HG02943 (cell line): ENCODE data around the gene PDE9A.

ENCODE experiments used
- ATAC-seq: cut with Tn5 transposase; IDR thresholded peaks from one replicate; pipeline ENCODE4 v1.9.1; 2021; ENCODE audit warnings: mild to moderate bottlenecking, low read depth, moderate library complexity; ENCODE audit not compliant: unreplicated experiment

The PDE9A gene

DNA sequence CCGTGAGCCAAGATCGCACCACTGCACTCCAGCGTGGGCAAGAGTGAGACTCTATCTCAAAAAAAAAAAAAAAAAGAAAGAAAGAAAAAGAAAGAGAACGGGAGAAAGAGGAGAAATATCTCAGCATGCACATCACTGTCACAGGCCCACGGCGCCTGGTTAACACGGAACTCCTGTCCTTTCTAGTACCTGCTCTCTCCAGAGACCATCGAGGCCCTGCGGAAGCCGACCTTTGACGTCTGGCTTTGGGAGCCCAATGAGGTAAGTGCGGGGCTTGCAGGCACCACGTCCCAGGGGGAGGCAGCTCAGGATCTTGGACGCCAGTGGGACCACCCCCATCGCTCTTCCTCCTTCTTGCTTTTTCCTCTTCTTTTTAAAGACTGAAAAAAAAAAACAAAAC lies 100.4 kb downstream of the PDE9A start:
- no peak for ATAC-seq

DNA sequence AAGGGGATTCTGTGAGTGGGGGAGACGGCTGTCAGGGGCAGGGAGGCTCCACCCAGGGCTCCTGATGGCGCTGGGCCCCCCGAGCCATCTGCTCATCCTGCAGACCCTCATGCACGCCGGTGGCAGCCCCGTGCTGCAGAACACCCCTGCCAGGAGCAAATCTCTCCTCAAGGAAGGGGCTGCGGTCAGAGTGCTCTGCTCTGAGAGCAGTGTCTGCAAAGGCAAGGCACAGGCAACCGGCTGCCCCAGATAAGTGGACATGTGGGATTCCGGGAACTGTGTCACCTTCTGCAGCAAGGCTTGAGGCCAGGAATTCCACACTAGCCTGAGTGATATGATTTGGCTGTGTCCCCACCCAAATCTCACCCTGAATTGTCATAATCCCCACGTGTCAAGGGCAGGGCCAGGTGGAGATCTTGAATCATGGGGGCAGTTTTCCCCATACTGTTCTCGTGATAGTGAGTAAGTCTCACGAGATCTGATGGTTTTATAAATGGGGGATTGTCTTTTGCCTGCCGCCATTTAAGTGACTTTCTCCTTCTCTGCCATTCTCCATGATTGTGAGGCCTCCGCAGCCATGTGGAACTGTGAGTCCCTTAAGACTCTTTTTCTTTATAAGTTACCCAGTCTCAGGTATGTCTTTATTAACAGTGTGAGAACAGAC lies 101.0 kb downstream of the PDE9A start:
- no peak for ATAC-seq

DNA sequence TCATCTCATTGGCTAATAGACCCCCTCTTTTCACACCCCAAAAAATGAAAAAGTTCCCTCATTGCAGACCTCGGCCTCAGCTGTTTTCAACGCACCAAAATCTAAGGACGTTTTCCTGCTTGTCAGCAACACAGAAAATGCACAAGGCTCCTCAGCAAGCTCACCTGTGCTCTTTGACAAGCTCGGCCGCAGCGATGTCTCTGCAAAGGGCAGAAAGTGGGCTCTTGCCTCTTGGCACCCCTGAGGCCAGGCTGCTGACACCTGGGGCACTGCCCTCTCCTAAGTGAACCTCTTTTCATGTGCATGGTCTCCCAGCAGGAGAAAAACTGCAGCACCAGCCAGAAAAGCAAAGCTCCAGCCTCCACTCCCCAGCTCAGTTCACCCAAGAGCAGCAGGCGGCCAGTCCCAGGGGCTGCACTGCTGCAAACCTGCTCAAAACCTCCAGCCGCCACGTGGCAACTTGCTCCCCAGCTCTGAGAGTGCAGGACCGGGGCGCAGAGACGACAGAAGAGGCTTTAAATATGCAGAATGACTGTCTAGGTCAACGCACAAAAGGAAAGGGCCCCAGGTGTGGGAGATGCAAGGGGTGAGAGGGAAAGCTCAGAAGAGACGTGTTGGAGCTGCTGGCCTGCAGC lies 101.7 kb downstream of the PDE9A start:
- no peak for ATAC-seq

DNA sequence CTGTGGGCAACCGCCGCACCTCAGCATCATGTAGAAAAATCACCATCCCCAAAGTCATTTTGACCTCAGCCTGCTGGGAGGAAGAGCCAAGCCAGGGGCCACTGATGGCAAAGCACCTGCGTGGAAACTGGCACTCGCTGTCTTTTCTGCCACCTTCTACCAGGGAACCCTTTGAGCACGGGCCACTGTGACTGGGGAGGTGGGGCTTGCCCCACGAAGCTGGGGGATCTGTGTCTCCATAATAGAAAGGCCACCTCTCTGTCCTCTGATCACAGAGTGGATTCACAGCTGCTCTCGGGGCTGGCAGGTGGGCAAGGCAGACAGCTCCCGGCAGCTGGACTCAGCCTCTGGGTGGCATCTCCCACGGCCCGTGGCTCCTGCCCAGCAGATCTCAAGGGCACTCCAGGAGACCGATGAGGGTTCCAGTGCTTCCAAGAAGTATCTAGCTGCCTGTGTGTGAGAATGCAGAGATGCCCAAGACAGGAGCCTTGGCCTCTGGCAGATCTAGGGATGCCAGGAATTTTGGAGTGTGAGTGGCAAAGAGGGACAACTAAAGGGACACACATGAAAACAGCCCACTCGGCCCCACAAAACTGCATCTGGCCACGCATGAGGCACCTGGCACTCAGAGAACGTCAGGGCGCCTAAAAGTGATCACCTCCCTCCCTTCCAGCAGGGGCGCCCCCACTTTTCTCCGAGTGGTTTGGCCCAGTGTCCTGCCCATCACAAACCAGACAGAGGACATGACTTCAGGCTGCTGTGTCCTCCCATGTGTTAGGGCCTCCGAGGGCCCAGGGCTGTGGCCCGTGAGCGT lies 102.6 kb downstream of the PDE9A start:
- ATAC-seq: no peak

DNA sequence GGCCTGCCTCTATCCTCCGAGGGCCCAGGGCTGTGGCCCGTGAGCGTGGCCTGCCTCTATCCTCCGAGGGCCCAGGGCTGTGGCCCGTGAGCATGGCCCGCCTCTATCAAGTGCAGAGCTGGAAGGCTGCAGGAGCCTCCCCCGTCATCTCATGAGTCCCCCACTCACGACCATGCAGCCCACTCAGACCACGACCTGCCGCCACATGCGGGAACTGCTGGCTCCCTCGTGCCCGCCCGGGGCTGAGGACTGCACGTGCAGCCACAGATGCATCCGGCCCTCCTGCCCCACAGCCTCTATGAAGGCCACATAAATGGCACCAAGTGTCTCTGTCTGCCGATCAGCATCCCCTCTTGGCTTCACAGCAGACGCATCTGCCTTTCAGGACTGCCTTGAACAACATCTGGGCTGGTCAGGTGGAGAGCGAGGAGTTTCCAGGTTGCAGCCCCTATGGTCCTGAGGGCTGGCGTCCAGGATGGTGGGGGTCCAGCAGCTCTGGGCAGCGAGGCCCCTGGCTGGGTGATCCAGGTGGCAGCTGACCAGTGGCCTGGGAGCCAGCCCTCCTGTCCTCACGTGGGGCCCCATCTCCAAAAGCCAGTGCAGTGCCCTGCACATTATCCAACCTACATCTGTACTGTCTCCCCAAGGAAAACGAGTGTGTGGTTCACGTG lies 103.3 kb downstream of the PDE9A start:
- ATAC-seq: no peak

DNA sequence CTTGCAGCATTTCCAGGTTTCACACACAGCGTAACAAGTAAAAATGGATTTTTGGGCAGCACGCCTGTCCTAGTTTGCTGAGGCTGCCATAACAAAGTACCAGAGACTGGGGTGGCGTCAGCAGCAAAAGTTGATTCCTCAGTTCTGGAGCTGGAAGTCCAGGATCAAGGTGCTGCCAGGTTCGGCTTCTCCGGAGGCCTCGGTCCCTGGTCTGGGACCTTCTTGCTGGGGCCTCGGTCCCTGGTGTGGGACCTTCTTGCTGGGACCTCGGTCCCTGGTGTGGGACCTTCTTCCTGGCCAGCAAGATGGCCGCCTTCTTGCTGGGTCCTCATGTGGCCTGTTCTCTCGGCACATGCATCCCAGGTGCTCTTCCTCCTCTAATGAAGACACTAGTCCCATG lies 104.0 kb downstream of the PDE9A start:
- no peak for ATAC-seq

DNA sequence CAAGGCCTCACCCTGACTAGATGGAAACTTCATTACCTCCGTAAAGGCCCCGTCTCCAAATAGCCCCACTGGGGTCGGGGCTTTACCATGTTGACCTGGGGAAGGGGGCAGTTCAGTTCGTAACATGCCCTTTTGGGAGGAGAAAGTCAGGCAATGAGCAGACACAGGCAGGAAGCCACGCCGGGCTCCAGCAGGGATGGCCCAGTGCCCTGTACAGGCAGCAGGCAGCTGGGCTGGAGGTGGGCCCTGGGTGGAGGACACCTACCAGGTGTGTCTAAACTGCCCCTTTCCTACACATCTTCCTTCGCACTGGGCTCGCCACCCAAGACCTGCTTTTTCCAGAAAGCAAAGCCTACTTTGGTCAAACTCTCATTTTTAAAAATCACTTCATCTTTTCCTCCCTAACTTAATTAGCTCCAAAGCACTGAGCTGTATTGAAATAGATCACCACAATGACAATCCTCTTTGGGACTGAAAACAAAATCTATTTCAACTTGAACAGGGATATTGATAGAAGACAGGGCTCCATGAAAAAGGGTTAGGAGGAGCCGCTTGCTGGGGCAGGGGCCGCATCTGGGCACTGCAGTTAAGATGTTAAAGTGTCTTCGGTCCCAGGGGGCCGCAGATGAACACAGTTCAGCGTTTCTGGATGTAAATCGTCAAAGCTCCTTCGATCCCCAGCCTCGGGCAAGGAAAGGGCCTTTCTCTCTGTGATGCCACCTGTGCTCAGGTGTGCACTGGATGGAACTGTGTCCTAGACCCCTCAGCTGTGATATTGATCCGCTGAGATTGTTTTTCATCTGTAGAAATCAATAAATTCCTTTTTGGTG lies 104.6 kb downstream of the PDE9A start:
- no peak for ATAC-seq

DNA sequence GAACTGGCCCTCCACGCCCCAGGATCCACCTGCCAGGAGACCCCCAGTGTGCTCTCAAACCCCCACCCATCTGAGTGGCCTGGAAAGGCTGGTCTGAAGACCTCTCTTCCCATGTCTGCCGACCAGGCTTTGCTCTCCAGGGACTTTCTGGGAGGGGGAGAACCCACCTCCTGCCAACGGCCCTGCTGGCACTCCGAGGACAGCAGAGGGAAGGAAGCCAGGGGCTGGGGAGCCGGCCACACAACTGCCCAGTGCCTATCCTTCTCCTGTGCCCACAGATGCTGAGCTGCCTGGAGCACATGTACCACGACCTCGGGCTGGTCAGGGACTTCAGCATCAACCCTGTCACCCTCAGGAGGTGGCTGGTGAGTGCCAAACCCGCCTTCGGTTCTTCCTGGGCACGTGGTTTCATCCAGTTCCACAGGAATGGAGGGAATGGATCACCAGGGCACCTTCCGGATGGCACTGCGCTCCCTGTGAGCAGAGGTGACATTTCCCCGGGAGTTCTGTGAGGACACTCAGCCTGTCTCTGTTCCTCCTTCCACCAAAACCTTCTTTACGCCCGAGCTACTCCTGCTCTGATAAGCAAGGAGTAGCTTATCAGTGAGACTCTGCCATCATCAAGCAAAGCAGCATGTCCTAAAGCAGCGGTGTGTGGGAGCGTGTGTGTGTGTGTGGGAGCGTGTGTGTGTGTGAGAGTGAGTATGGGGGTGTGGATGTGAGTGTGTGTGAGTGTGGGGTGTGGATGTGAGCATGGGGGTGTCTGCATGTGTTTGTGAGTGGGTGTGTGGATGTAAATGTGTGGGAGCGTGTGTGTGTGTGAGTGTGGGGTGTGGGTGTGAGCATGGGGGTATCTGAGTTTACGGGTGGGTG lies 105.5 kb downstream of the PDE9A start:
- no peak for ATAC-seq

DNA sequence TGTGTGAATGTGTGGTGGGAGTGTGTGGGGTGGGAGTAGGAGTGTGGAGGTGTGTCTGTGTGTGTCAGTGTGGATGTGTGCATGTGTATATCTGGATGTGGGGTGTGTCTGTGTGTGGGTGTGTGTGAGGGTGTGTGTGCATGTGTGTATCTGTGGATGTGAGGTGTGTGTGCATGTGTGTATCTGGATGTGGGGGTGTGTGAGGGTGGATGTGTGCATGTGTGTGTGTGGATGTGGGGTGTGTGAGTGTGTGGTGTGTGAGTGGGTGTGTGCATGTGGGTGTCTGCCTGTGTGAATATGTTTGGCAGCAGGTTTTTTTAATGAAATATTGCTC lies 106.1 kb downstream of the PDE9A start:
- no peak for ATAC-seq

DNA sequence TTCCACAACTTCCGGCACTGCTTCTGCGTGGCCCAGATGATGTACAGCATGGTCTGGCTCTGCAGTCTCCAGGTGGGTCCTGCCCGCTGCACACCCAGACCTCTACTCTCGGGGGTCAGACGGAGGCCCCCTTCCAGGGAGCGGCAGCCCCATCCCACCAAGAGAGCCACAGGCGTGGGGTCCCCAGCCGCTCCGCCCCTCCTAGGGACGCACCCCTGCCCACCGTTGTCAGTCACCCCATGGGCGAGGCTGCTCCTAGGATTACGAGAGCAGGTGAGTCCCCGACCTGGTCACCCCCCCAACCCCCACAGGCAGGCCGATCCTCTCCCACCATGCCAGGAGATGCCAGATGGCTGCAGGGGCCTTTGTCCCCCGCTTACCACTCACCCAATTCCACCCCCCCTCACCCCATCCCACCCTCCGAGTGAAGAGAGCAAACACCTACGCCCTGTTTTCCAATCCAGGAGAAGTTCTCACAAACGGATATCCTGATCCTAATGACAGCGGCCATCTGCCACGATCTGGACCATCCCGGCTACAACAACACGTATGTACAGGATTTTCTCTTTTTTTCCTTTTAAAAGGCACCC lies 107.0 kb downstream of the PDE9A start:
- ATAC-seq: no peak

DNA sequence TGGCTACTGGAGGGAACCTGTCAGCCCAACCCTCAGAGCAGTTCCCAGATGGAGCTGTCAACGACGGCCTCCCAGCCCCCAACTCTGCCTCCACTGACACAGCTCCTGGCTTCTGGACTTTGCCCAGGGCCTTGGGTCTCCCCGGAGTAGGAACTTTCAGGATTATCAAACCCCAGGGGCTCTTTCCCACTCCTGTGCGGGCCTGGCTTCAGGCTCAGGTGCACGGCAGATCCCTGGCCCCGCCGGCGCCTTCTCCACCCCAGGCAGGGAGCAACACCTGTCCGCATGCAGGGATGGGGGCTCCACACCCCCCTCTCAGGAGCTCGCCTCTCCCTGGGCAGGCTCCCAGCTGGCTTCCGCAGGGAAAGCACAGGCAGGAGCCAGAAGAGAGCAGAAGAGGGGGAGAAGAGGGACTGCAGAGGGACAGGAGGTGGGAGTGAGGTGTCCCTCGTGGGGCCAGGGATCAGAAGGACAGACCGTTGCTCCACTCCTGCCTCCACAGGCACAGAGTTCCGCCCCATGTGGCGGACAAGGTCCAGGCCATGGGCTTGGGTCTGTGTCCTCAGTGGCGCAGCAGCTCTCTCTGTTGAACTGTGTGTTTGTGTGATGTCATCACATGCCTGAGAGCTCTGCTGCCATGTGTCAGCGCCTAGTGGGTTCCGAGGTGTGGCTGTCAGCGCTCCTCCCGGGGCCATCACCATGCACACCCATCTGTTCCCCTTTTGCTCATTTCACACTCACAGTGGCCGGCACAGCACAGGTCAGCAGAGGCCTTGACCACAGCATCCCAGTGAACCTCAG lies 107.7 kb downstream of the PDE9A start:
- no peak for ATAC-seq

DNA sequence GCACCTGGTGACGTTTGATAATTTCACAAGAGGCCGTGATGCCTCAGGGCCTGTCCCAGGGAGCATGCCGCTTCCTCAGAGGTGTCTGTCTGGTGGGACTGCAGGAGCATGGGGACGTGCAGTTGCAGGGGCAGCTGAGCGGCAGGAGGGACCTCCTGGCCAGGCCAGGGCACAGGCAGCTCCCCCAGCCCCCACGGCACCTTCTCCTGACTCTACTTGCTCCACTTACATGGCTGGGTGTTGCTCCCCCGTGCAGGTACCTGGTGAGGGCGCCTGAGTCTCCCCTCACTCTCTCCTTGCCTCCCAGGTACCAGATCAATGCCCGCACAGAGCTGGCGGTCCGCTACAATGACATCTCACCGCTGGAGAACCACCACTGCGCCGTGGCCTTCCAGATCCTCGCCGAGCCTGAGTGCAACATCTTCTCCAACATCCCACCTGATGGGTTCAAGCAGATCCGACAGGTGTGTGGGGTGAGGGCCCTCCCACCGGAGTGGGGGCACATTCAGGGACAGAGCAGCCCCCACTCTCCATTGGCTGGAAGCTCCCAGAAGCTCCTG lies 108.4 kb downstream of the PDE9A start:
- ATAC-seq: no peak

DNA sequence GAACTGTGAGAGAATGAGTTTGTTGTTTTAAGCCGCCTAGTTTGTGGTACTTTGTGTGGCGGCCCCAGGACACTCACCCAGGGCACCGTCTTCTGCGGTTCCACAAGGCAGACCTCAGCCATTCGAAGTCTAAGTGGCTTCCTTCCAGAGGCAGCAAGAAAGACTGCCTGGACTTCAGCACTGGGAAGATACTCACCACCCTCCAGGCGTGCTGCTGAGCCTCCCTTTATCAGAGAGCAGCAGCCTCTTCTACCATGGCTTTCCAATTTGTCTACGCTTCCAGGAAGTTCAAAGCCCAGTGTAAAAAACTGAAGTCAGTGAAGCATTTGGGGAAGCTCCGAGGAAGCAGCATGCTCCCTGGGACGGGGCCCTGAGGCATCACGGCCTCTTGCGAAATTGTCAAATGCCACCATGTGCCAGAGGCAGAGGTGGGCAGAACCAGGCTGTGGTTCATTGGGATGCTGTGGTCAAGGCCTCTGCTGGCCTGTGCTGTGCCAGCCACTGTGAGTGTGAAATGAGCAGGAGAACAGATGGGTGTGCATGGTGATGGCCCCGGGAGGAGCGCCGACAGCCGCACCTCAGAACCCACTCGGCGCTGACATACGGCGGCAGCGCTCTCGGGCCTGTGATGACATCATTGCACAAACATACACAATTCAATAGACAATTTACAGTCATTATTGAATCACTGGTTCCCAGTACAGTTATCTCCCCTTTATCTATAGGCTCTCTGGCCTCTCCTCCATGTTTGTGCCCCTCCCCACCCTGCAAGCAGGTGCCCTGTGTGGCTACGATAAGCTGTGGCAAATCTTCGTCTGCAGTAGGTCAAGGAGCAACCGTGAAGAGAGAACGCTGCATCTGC lies 110.4 kb downstream of the PDE9A start:
- no peak for ATAC-seq

DNA sequence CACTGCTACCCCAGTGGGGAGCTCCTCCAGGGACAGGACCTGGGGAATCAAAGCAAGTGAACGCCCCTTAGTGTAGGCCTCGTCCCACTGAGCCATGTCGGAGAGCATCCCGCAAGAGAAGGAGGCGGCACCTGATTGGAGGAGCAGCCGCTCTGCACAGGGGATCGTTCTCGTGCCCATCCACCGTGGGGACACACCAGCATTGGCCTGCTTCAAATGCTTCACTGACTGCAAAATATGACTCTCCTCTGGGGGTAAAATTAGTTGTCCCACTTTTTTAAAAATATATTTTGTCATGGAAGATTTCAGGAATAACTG lies 111.0 kb downstream of the PDE9A start:
- no peak for ATAC-seq

DNA sequence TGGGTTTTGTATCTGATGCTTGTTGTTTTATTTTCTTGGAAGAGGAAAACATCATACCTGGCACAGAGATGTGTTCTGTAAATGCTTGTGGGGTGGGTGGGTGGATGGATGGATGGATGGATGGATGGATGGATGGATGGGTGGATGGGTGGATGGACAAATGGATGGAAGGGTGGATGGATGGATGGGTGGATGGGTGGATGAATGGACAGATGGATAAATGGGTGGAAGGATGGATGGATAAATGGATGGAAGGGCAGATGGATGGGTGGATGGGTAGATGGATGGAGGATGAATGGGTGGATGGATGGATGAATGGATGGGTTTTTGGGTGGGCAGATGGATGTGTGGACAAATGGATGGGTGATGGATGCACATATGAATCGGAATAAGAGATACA lies 111.5 kb downstream of the PDE9A start:
- no peak for ATAC-seq

DNA sequence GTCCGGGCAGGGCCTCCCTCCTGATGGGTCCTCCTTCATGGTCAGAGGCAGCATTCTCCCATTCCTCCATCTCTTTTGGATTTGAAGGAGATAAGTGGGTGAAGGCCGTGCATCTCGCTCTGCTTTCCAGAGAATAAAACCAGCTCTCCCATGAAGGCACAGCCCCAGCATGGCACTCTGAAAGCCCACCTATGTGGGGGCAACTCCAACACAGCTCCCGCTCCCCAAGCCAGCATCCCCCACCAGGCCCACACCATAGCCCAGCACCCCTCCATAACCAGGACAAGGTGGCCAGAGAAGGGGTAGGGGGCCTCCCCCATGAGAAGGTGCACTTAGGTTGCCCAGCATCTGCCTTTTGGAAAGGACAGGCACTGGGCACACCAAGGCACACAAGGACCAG lies 112.2 kb downstream of the PDE9A start:
- no peak for ATAC-seq
